CD4-positive, alpha-beta T cell treated with Interferon gamma for 1 hour (primary cell): ENCODE data around the gene PHF5A.
A peak's percentile ranks its signal among the peaks of the same experiment; 100 is the strongest.

Experiments
- DNase-seq: peaks from one replicate; pipeline ENCODE4 v3.0.0-alpha.2; 2020

Gene PHF5A

DNA sequence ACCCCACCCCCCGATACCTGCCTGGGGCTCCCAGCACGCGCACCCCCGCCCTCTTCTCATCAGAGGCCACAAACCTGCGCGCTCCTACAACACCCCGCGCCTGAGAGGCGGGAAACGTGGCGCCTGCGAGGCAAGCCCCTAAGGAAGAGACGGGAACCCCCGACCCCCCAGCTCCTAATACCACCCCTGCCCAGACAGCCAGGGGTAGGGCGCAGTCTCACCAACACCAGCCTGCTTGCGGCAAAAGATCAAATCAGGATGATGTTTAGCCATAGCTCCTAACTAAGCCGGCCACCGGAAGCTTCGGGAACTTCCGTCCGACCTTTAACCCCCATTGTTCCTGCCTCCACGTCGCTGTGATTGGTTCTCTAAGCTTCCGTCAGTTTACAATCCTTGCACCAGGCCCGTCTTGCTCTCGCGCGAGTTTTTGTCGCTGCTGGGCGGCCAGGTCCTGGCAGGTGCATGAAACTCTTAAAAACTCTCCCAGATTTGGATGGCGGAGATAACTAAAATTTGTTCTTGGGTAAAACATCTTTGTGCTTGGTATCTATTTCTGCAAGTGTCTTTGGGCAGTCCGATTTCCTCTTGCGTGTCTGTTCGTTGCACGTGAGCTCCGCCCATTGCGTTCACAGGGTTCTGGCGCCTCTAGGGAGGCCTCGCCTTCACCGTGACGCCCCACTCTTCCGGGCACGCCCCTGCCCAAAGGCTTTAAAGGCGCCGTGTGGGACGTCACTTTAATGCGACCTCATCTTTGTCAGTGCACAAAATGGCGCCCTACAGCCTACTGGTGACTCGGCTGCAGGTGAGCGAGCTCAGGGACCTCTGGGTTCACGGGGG lies at the start of gene PHF5A, which contains the start of gene ACO2:
PHF5A (minus strand) TSS at position 312 of the 837 bp plus-strand sequence; CDS start at position 273, 39 bp downstream.
ACO2 (plus strand) TSS at position 737 of the 837 bp plus-strand sequence; CDS start at position 767, 30 bp downstream.
- DNase-seq, result peak; percentile 95

- no peak for DNase-seq
Measured at GRCh38 chr22:41518048-41518347, 49.5 kb upstream of the PHF5A start.

DNA sequence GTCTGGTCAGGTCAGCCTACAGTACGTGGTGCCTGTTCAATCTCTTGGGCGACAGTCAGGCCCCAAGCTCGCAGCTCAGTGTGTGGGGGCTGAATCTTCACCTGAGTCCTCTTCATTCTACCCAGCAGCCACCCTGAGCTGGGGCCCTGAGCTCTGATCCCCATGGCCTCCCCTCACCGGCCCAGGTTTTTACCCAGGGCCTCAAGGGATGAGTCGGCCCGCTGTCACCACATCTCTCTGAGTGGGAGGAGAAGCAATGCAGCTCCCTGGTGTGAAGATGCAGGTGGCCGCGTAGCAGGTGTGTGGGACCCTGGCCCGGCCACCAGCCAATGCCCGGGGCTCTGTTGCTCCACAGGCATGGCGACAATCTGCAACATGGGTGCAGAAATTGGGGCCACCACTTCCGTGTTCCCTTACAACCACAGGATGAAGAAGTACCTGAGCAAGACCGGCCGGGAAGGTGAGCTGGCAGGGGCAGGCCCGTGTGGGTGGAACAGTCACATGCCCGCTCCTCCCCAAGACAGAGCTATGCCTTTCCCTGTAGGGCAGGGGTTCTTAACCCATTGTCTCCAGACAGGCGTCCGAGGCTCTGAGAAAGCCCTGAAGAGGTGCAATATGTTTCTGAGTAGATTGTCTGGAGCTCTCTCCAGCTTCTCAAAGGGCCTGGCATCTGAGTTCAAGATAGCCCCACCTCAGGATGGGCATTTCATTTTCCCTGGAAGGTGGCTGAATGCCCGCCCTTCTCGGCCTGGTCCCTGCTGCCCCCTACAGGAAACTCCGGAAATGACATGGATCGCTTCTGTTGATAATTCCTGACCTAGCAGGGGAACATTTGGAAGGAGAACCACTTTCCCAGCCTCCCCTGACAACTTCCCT lies 48.9 kb upstream of the PHF5A start:
- peak; percentile 13 for DNase-seq

- no peak for DNase-seq
Measured at GRCh38 chr22:41516462-41516861, 48.0 kb upstream of the PHF5A start.

GRCh38 chr22:41513391-41513790 lies 44.9 kb upstream of the PHF5A start:
- no peak for DNase-seq

DNA sequence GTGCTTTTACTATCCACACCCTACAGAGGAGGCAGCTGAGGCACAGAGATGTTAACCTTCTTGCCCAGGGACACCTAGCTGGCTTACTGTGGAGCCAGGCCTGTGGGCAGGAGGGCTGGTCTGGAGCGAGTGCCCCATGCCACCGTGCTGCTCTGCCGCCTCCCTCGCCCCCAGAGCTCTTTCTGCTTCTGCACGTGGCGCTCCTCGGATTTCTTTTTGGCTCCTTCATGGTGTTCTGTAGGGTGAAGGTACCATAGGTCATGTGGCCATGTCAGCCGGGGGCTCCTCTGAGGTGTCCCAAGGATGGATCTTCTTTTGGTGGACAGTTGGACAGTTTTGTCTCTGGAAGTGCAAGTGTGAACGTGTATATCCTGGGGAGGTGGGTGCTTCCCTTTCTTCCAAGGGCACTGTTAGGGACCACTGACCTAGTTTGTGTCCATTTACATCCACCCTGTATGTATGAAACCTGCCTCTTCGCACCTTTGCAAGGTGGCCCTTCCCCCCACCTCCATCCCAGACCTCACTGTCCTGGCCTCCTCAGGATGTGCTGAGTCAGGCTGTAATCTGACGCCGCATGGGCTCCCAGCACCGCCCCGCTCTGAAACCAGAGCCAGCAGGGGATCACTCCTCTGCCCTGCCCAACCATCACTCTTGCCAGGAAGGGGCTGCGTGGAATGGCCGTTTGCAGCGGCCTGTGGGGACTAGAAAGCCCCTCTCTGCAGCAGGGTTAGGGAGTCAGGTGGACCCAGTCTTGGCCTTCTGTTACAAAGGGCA lies 44.1 kb upstream of the PHF5A start:
- no peak for DNase-seq

DNA sequence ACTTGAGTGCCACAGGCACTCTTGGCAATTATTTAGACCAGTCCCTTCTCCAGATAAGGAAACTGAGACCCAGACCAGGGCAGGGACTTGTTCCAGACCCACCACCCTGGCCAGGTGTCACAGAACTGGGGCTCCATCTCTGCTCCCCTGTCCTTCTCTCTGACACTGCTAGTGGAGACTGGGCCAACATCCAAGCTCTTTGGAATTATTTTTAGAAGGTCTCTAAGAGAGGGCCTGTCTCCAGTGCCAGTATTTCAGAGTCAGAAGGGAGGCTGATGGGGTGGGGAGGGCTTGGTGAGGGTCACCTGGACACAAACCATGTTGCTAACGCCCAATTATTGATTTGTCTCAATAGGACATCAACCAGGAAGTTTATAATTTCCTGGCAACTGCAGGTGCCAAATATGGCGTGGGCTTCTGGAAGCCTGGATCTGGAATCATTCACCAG lies 43.1 kb upstream of the PHF5A start:
- DNase-seq, result no peak

GRCh38 chr22:41508770-41509170 lies 40.3 kb upstream of the PHF5A start:
- no peak for DNase-seq

- DNase-seq, result no peak
Measured at GRCh38 chr22:41507330-41508063, 39.0 kb upstream of the PHF5A start.

DNA sequence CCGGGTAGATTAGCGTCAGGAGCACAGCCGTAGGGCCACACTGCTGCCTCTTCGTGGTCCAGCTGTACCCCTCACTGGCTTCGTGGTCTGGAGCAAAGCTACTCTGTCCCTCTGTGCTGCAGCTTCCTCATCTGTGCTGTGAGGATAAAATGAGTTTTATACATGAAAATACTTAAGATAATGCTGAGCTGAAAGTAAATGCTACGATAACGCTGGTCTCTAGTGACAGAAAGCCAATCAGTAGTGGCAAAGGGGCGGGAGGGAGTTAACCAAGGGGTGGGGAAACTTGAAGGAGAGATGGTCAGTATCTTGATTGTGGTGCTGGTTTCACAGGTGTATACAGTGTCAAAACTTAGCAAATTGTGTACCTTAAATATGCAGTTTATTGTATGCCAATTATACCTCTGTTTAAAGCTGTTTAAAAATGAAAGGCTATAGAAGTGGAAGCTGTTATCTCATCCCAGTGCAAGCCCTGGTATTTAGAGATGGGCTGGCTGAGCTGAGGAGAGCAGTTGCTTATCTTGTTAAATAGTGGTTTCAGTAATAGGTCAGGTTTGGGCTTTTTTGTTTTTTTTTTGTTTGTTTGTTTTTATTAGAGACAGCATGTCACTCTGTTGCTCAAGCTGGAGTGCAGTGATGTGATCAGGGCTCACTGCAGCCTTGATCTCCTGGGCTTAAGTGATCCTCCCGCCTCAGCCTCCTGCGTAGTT lies 37.2 kb upstream of the PHF5A start:
- no peak for DNase-seq

- no peak for DNase-seq
Measured at GRCh38 chr22:41504816-41505215, 36.3 kb upstream of the PHF5A start.

- no peak for DNase-seq
Measured at GRCh38 chr22:41504397-41504796, 35.9 kb upstream of the PHF5A start.

- DNase-seq, result no peak
Measured at GRCh38 chr22:41501209-41501608, 32.7 kb upstream of the PHF5A start.

GRCh38 chr22:41500303-41500702 lies 31.8 kb upstream of the PHF5A start:
- DNase-seq, result no peak

- no peak for DNase-seq
Measured at GRCh38 chr22:41499624-41500280, 31.3 kb upstream of the PHF5A start.

- no peak for DNase-seq
Measured at GRCh38 chr22:41498303-41498835, 29.9 kb upstream of the PHF5A start.

DNA sequence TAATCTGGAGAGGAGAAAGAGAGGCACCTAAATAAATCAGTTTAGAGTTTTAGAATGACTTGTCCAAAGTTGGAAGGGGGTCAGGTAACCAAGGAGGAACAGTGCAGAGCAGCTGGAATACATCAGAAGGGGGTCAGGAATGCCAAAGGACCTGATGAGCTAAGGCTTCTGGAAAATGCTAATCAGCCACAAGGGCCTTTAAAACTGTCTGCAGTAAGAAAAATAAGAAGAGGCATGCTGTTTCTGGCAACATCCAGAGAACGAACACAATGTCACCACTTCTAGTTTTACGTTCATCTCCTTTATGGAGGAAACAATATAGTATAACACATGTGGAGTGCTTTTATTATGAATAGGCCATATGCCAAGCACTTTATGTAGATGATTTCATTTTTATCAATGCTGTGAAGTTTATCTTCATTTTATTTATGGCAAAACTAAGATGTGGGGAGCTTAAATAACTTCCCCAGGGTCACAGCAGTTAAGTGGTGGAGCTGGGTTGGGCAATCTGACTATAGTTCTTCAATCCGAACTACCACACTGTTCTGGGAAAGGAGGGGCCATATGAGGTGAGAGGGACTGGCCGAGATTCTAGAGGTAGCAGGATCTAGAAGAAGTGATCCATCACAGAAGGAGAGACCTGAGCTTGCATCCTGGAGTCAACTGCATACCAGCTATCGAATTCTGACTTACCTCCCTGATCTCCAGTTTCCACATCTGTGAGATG lies 23.0 kb upstream of the PHF5A start:
- no peak for DNase-seq

- DNase-seq, result no peak
Measured at GRCh38 chr22:41488596-41489385, 20.3 kb upstream of the PHF5A start.

GRCh38 chr22:41488076-41488475 lies 19.6 kb upstream of the PHF5A start:
- no peak for DNase-seq
